Spinal cord (tissue), 10 donors: ENCODE data around the gene NKD2. TPM values are rescaled to one million over a fixed set of nuclear protein-coding genes. Genes with fewer than 3 reads are reported as not detected.

Source experiments
- DNase-seq, 6 donors: peaks; one replicate each; pipeline versions ENCODE4 v3.0.0 to v3.0.0-alpha.2; 2013 to 2015; ENCODE audit warnings: low spot score in 6 of 6, low read depth in 4 of 6
- H3K27ac ChIP-seq: one replicate; pipeline ENCODE4 v1.5.1; 2013; ENCODE audit warnings: low read depth, low read length, control low read depth
- H3K27me3 ChIP-seq: one replicate; pipeline ENCODE4 v1.6.1; 2013; ENCODE audit warnings: low read length; ENCODE audit not compliant: control insufficient read depth, insufficient read depth
- H3K36me3 ChIP-seq: one replicate; pipeline ENCODE4 v1.6.1; 2013; ENCODE audit warnings: low read length; ENCODE audit not compliant: control insufficient read depth, insufficient read depth
- H3K4me1 ChIP-seq: one replicate; pipeline ENCODE4 v1.6.1; 2013; ENCODE audit warnings: low read length; ENCODE audit not compliant: control insufficient read depth, insufficient read depth
- H3K4me3 ChIP-seq: one replicate; pipeline ENCODE4 v1.5.1; 2013; ENCODE audit warnings: low read depth, low read length, control low read depth
- H3K9me3 ChIP-seq: one replicate; pipeline ENCODE4 v1.6.1; 2013; ENCODE audit warnings: low read length; ENCODE audit not compliant: control insufficient read depth, insufficient read depth
- WGBS: methylation state at CpG from one replicate; pipeline ENCODE4 v1.1.5; 2013; ENCODE audit warnings: missing lambda C conversion rate; ENCODE audit not compliant: insufficient coverage; 5-methylcytosine and 5-hydroxymethylcytosine counted together
- polyA plus RNA-seq, 2 donors: library from polyadenylated mRNA; unstranded; fragments of 120-200 nt; gene quantifications; one replicate each; pipeline ENCODE4 v1.2.1, GENCODE V29; 2013; ENCODE audit not compliant: insufficient read length in 2 of 2
- total RNA-seq, 2 donors: library from RNA; depleted of rRNA in 1 of 2; stranded (reverse); fragments of 120-200 nt in 1 of 2; fragments of >200 nt in 1 of 2; gene quantifications; one replicate each; pipeline versions ENCODE4 v1.2.3 to v1.2.4, GENCODE V29; 2013 to 2014
- donor health status: healthy.

Gene NKD2
- total and polyA plus RNA-seq, 4 donors, result 5.1 to 25.2 (median 15.4) TPM

GRCh38 chr5:1065143-1065750 lies 56.6 kb downstream of the NKD2 start:
- H3K4me1 ChIP-seq, result peaks cover 7% of the 10 kb centered on the region
- 96% methylated on average over 18 of the region's 26 CpGs for WGBS
- peaks cover 47% of the 10 kb centered on the region for H3K36me3 ChIP-seq
- no peak overlapping the region for H3K27ac ChIP-seq
- no peak for DNase-seq
- H3K9me3 ChIP-seq, result no peaks in the 10 kb centered on the region
- no peaks in the 10 kb centered on the region for H3K27me3 ChIP-seq
- H3K4me3 ChIP-seq, result no peak overlapping the region

GRCh38 chr5:1065891-1066650 lies 57.5 kb downstream of the NKD2 start:
- H3K36me3 ChIP-seq, result peaks cover 41% of the 10 kb centered on the region
- DNase-seq, result no peak
- H3K4me3 ChIP-seq, result no peak overlapping the region
- WGBS, result 91% methylated on average over 16 of the region's 16 CpGs
- H3K4me1 ChIP-seq, result peaks cover 7% of the 10 kb centered on the region
- no peaks in the 10 kb centered on the region for H3K9me3 ChIP-seq
- no peak overlapping the region for H3K27ac ChIP-seq
- H3K27me3 ChIP-seq, result no peaks in the 10 kb centered on the region

GRCh38 chr5:1066676-1067075 lies 58.1 kb downstream of the NKD2 start:
- whole genome bisulfite sequencing, result 88% methylated on average over 12 of the region's 12 CpGs
- no peaks in the 10 kb centered on the region for H3K9me3 ChIP-seq
- no peak overlapping the region for H3K27ac ChIP-seq
- H3K4me3 ChIP-seq, result no peak overlapping the region
- DNase-seq, result no peak
- no peaks in the 10 kb centered on the region for H3K27me3 ChIP-seq
- peaks cover 7% of the 10 kb centered on the region for H3K4me1 ChIP-seq
- peaks cover 41% of the 10 kb centered on the region for H3K36me3 ChIP-seq

GRCh38 chr5:1067141-1068121 lies 58.8 kb downstream of the NKD2 start:
- no peak for DNase-seq
- Histone ChIP-seq H3K27ac (no peak overlapping the region), H3K36me3 (peaks cover 38% of the 10 kb centered on the region), H3K9me3 (no peaks in the 10 kb centered on the region), H3K4me1 (peaks cover 7% of the 10 kb centered on the region), H3K27me3 (no peaks in the 10 kb centered on the region), H3K4me3 (no peak overlapping the region)
- WGBS, result 89% methylated on average over 45 of the region's 45 CpGs

GRCh38 chr5:1068204-1068894 lies 59.7 kb downstream of the NKD2 start:
- 71% methylated on average over 32 of the region's 34 CpGs for WGBS
- Histone ChIP-seq H3K9me3 (no peaks in the 10 kb centered on the region), H3K27me3 (no peaks in the 10 kb centered on the region), H3K4me3 (no peak overlapping the region), H3K27ac (no peak overlapping the region), H3K36me3 (peaks cover 32% of the 10 kb centered on the region), H3K4me1 (peaks cover 7% of the 10 kb centered on the region)
- DNase-seq, result no peak

GRCh38 chr5:1068895-1069719 lies 60.5 kb downstream of the NKD2 start:
- Histone ChIP-seq H3K27ac (no peak overlapping the region), H3K9me3 (no peaks in the 10 kb centered on the region), H3K36me3 (peaks cover 36% of the 10 kb centered on the region), H3K4me3 (no peak overlapping the region), H3K4me1 (peaks cover 7% of the 10 kb centered on the region), H3K27me3 (no peaks in the 10 kb centered on the region)
- WGBS, result 96% methylated on average over 28 of the region's 33 CpGs
- no peak for DNase-seq

GRCh38 chr5:1069720-1070088 lies 61.1 kb downstream of the NKD2 start:
- no peaks in the 10 kb centered on the region for H3K27me3 ChIP-seq
- peaks cover 7% of the 10 kb centered on the region for H3K4me1 ChIP-seq
- over 99% methylated on average over 11 of the region's 15 CpGs for WGBS
- H3K27ac ChIP-seq, result no peak overlapping the region
- no peak overlapping the region for H3K4me3 ChIP-seq
- H3K9me3 ChIP-seq, result no peaks in the 10 kb centered on the region
- peaks cover 34% of the 10 kb centered on the region for H3K36me3 ChIP-seq
- DNase-seq, result no peak

GRCh38 chr5:1073239-1074102 lies 64.9 kb downstream of the NKD2 start:
- Histone ChIP-seq H3K9me3 (no peaks in the 10 kb centered on the region), H3K4me1 (peaks cover 3% of the 10 kb centered on the region), H3K36me3 (peaks cover 44% of the 10 kb centered on the region), H3K27ac (no peak overlapping the region), H3K27me3 (no peaks in the 10 kb centered on the region), H3K4me3 (no peak overlapping the region)
- WGBS, result 87% methylated on average over 38 of the region's 46 CpGs
- no peak for DNase-seq
